Mammary epithelial cell (primary cell): ENCODE results near the gene TRPM8.

Experiments
- CTCF ChIP-seq, 2 donors: IDR thresholded peaks in 1 of 2; conservative IDR thresholded peaks in 1 of 2; 2 replicates each; pipeline ENCODE4 v1.5.1; 2011 to 2012; ENCODE audit warnings: inconsistent platforms in 2 of 2, low read length in 2 of 2, mild to moderate bottlenecking in 2 of 2, control low read depth in 1 of 2, low read depth in 1 of 2; ENCODE audit not compliant: insufficient read depth in 1 of 2; ENCODE audit errors: extremely low read depth in 1 of 2
- EZH2 ChIP-seq: IDR thresholded peaks from 2 replicates; pipeline ENCODE4 v1.6.1; 2012; ENCODE audit warnings: low read length, inconsistent platforms, borderline replicate concordance

- TF ChIP-seq CTCF (conservative IDR thresholded peaks at IDR 0.05 in 1 of 2, IDR thresholded peaks at IDR 0.05 in 1 of 2; ENCODE audit: extremely low read depth in 1 of 2, insufficient read depth in 1 of 2, low read depth in 1 of 2, low read length in 2 of 2): no peak
- no peak for TF ChIP-seq EZH2
Observed at GRCh38 chr2:233990261-233990798, 73.2 kb downstream of the TRPM8 start.
